ENCODE measurements around the gene TPST1.
"Not testable (repeated sequence)": the region's sequence is repeated elsewhere in the genome, so short reads cannot be mapped to it uniquely, and the experiment has no call there.

TPST1 gene

GRCh38 chr7:66399566-66399965 is 194.4 kb downstream of the TPST1 start:
- no peak overlapping the region for H3K27ac ChIP-seq
- DNase-seq (ENCODE audit: low spot score) = no peak
- POLR2A ChIA-PET (ENCODE audit: low non-redundant PET) = no interaction called here
- CTCF ChIA-PET = no interaction called here
- TF ChIP-seq CTCF (conservative IDR thresholded peaks at IDR 0.05; ENCODE audit: low read depth) = no peak

- H3K27ac ChIP-seq = no peak overlapping the region
- ChIA-PET POLR2A (ENCODE audit: low non-redundant PET) (no interaction called here), CTCF (no interaction called here)
- no peak for DNase-seq (ENCODE audit: low spot score)
- TF ChIP-seq CTCF (conservative IDR thresholded peaks at IDR 0.05; ENCODE audit: low read depth) = no peak
Observed at GRCh38 chr7:66400400-66400799, 195.3 kb downstream of the TPST1 start.

DNA sequence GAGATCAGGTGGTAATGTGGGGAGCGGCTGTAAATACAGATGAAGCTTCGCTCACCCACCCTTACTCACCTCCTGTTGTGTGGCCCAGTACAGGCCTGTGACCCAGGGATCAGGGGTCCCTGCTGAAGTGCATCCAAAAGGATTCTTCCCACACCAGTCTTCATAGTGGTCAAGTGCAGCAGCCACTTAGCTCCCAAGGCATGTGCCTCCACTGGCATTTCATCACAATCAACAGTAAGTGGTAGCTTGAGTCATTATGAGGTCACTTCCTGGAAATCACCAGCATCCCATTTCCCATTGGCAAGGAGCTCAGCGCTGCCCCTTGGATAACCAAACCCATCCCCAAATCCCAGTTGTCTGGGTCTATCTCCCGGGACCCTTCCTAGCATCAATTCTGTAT is 196.0 kb downstream of the TPST1 start:
- CTCF ChIA-PET = interaction anchor here (0.6 kb wide), 1 partner anchor 199 kb away, joined by 3 read pairs; no protein-coding TSS in a partner anchor
- POLR2A ChIA-PET (ENCODE audit: low non-redundant PET); DNase-seq (ENCODE audit: low spot score); H3K27ac ChIP-seq: not testable (repeated sequence)

DNA sequence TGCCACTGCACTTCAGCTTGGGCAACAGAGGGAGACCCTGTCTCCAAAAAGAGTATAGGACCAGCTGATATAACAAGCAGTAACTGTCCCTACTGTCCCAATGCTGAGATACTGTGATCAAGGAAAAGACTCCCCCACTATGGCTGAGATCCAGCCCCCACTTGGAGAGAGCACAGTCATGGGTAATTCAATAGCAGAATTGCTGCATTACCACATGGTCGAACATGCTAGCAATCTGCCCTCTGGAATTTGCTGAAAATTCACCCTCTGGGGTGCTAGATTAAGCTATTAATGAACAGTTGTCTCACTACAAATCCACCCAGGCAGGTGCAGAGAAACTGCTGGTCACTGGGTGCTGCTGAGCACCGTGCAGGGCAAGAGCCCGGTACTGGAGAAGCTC is 196.8 kb downstream of the TPST1 start:
- H3K27ac ChIP-seq; POLR2A ChIA-PET (ENCODE audit: low non-redundant PET): not testable (repeated sequence)

GRCh38 chr7:66403564-66403963 is 198.4 kb downstream of the TPST1 start:
- no peak overlapping the region for H3K27ac ChIP-seq
- DNase-seq (ENCODE audit: low spot score) = no peak
- POLR2A ChIA-PET (ENCODE audit: low non-redundant PET) = no interaction called here
- TF ChIP-seq CTCF (conservative IDR thresholded peaks at IDR 0.05; ENCODE audit: low read depth) = no peak
- CTCF ChIA-PET = interaction anchor here (0.6 kb wide), 1 partner anchor 314 kb away, joined by 3 read pairs; no protein-coding TSS in a partner anchor

More for the DNA sequence above, 196.8 kb downstream of the TPST1 start:
- CTCF ChIA-PET; DNase-seq (ENCODE audit: low spot score): not testable (repeated sequence)

- CTCF ChIA-PET = no interaction called here
- DNase-seq (ENCODE audit: low spot score) = no peak
- POLR2A ChIA-PET (ENCODE audit: low non-redundant PET) = no interaction called here
- no peak overlapping the region for H3K27ac ChIP-seq
- TF ChIP-seq CTCF (conservative IDR thresholded peaks at IDR 0.05; ENCODE audit: low read depth) = no peak
Observed at GRCh38 chr7:66409493-66409892, 204.4 kb downstream of the TPST1 start.

All from RWPE1 (cell line).